ENCODE measurements around the gene ZNF502. TPM values are rescaled to one million over a fixed set of nuclear protein-coding genes. Genes with fewer than 3 reads are reported as not detected.

Gene ZNF502
- total RNA-seq, 1 experiment from 2014 or later, result 1.6 TPM

DNA sequence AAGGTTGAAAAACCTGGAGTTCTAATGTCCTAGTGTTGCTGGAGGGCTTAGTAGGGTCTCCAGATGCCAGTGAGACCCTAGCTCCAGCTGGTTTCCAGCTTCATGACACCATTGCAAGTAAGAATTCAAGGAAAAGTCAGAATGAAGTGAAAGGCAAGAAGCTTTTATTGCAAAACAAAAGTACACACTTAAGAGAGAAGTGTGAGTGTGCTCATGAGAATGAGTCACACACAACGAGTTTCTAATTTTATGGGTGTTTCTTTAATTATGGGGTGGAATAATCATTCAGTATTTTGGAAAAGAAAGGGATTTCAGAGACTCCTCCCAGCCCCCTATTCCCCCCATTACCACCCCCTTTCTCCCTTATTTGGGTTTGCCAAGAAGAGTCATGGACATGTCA, 24.6 kb upstream of the ZNF502 start:
- TF ChIP-seq EZH2 (IDR thresholded peaks at IDR 0.05; ENCODE audit: borderline replicate concordance, low read depth, low read length, poor library complexity, severe bottlenecking) (no peak), CTCF (conservative IDR thresholded peaks at IDR 0.05; ENCODE audit: low read depth, low read length) (no peak)

GRCh38 chr3:44721231-44722102, 9.0 kb downstream of the ZNF502 start:
- intact Hi-C loops (cut with micrococcal nuclease; ENCODE audit: unreplicated experiment), result no loop called here
- Histone ChIP-seq H3K27ac (ENCODE audit: low read depth, low read length, poor library complexity, severe bottlenecking) (no peak overlapping the region), H3K4me3 (ENCODE audit: low read depth, low read length, poor library complexity, severe bottlenecking) (no peak overlapping the region), H3K27me3 (replicated peaks; ENCODE audit: insufficient read depth, low read depth, low read length, poor library complexity) (no peaks in the 10 kb centered on the region), H3K36me3 (ENCODE audit: insufficient read depth, low read length, poor library complexity, severe bottlenecking) (peaks cover 4% of the 10 kb centered on the region), H3K9me3 (ENCODE audit: low read depth, low read length, poor library complexity, severe bottlenecking) (peaks cover 30% of the 10 kb centered on the region), H3K4me1 (ENCODE audit: insufficient read depth, low read length, poor library complexity, severe bottlenecking) (no peaks in the 10 kb centered on the region)
- no peak for DNase-seq (ENCODE audit: low spot score)
- BruUV-seq (replicated peaks), result no TSS peak
- TF ChIP-seq CTCF (conservative IDR thresholded peaks at IDR 0.05; ENCODE audit: low read depth, low read length) (no peak), EZH2 (IDR thresholded peaks at IDR 0.05; ENCODE audit: borderline replicate concordance, low read depth, low read length, poor library complexity, severe bottlenecking) (no peak)
- ChIA-PET CTCF (no interaction called here), POLR2A (ENCODE audit: low non-redundant PET) (no interaction called here)

More for the DNA sequence above, 24.6 kb upstream of the ZNF502 start:
- no peaks in the 10 kb centered on the region for H3K9me3 ChIP-seq (ENCODE audit: low read depth, low read length, poor library complexity, severe bottlenecking)
- ChIA-PET POLR2A (ENCODE audit: low non-redundant PET) (no interaction called here), CTCF (no interaction called here)
- H3K4me1 ChIP-seq (ENCODE audit: insufficient read depth, low read length, poor library complexity, severe bottlenecking), result no peaks in the 10 kb centered on the region
- no peak for DNase-seq (ENCODE audit: low spot score)
- intact Hi-C loops (cut with micrococcal nuclease; ENCODE audit: unreplicated experiment), result no loop called here
- H3K36me3 ChIP-seq (ENCODE audit: insufficient read depth, low read length, poor library complexity, severe bottlenecking), result no peaks in the 10 kb centered on the region
- no peak overlapping the region for H3K27ac ChIP-seq (ENCODE audit: low read depth, low read length, poor library complexity, severe bottlenecking)
- H3K27me3 ChIP-seq (replicated peaks; ENCODE audit: insufficient read depth, low read depth, low read length, poor library complexity), result no peaks in the 10 kb centered on the region
- H3K4me3 ChIP-seq (ENCODE audit: low read depth, low read length, poor library complexity, severe bottlenecking), result no peak overlapping the region
- BruUV-seq (replicated peaks), result no TSS peak

- DNase-seq (ENCODE audit: low spot score), result no peak
- Histone ChIP-seq H3K27ac (ENCODE audit: low read depth, low read length, poor library complexity, severe bottlenecking) (no peak overlapping the region), H3K27me3 (replicated peaks; ENCODE audit: insufficient read depth, low read depth, low read length, poor library complexity) (no peaks in the 10 kb centered on the region), H3K9me3 (ENCODE audit: low read depth, low read length, poor library complexity, severe bottlenecking) (peaks cover 30% of the 10 kb centered on the region), H3K36me3 (ENCODE audit: insufficient read depth, low read length, poor library complexity, severe bottlenecking) (peaks cover 4% of the 10 kb centered on the region), H3K4me3 (ENCODE audit: low read depth, low read length, poor library complexity, severe bottlenecking) (no peak overlapping the region), H3K4me1 (ENCODE audit: insufficient read depth, low read length, poor library complexity, severe bottlenecking) (no peaks in the 10 kb centered on the region)
- CTCF ChIA-PET, result no interaction called here
- POLR2A ChIA-PET (ENCODE audit: low non-redundant PET), result no interaction called here
- BruUV-seq (replicated peaks), result no TSS peak
- TF ChIP-seq EZH2 (IDR thresholded peaks at IDR 0.05; ENCODE audit: borderline replicate concordance, low read depth, low read length, poor library complexity, severe bottlenecking), result no peak
- TF ChIP-seq CTCF (conservative IDR thresholded peaks at IDR 0.05; ENCODE audit: low read depth, low read length), result no peak
- intact Hi-C loops (cut with micrococcal nuclease; ENCODE audit: unreplicated experiment), result no loop called here
Observed at GRCh38 chr3:44722103-44722401, 9.6 kb downstream of the ZNF502 start.
